Thyroid gland (tissue), 4 donors: Measurements from ENCODE around the gene KRTAP1-1.

Source experiments
- CTCF ChIP-seq, 6 experiments: fragments of 200-600 bp in 3 of 6; fragments of 450-650 bp in 3 of 6; sonication (generic) in 3 of 6; IDR thresholded peaks; one replicate each; pipeline ENCODE4 v1.5.1; 2016 to 2019; ENCODE audit warnings: antibody characterized with exemption in 6 of 6, mild to moderate bottlenecking in 2 of 6, inconsistent platforms in 1 of 6, moderate library complexity in 1 of 6
- POLR2A ChIP-seq, 2 donors: fragments of 450-650 bp; IDR thresholded peaks; one replicate each; pipeline ENCODE4 v1.6.1; 2017; ENCODE audit warnings: antibody characterized with exemption in 2 of 2, mild to moderate bottlenecking in 2 of 2, moderate library complexity in 1 of 2

- TF ChIP-seq POLR2A (IDR thresholded peaks at IDR 0.05) (no peak), CTCF (IDR thresholded peaks at IDR 0.05) (no peak)
These were observed 48.2 kb downstream of the KRTAP1-1 start for GRCh38 chr17:40993084-40993483.
